DOHH2 (cell line): ENCODE data around the gene DOCK6.

Experiments
- H3F3A ChIP-seq: fragments of 200-600 bp; sonication (generic), shearing (Covaris generic); 2 replicates; pipeline ENCODE4 v1.6.0; 2016; ENCODE audit warnings: antibody characterized with exemption, mild to moderate bottlenecking; ENCODE audit not compliant: control insufficient read depth, insufficient read depth
- H3K27ac ChIP-seq: fragments of 200-600 bp; sonication (generic); 2 replicates; pipeline ENCODE4 v1.5.1; 2014; ENCODE audit warnings: low read depth, mild to moderate bottlenecking, low read length, moderate library complexity
- H3K27me3 ChIP-seq: fragments of 200-600 bp; sonication (generic); 2 replicates; pipeline ENCODE4 v1.6.1; 2014; ENCODE audit warnings: mild to moderate bottlenecking, low read length, mixed read lengths; ENCODE audit not compliant: control insufficient read depth
- H3K36me3 ChIP-seq: fragments of 200-600 bp; sonication (generic); 2 replicates; pipeline ENCODE4 v1.6.1; 2014; ENCODE audit warnings: mild to moderate bottlenecking, low read length, moderate library complexity, mixed read lengths; ENCODE audit not compliant: control insufficient read depth
- H3K4me1 ChIP-seq: fragments of 200-600 bp; sonication (generic); 2 replicates; pipeline ENCODE4 v1.6.1; 2014; ENCODE audit warnings: mild to moderate bottlenecking, low read length, mixed read lengths; ENCODE audit not compliant: control insufficient read depth
- H3K4me2 ChIP-seq: fragments of 200-600 bp; sonication (generic); 2 replicates; pipeline ENCODE4 v1.6.0; 2014; ENCODE audit warnings: mild to moderate bottlenecking, low read length, moderate library complexity
- H3K4me3 ChIP-seq: fragments of 200-600 bp; sonication (generic); 2 replicates; pipeline ENCODE4 v1.5.1; 2014; ENCODE audit warnings: mild to moderate bottlenecking, low read length, mixed read lengths
- H3K79me2 ChIP-seq: fragments of 200-600 bp; sonication (generic); 2 replicates; pipeline ENCODE4 v1.6.1; 2014; ENCODE audit warnings: mild to moderate bottlenecking, low read length, mixed read lengths; ENCODE audit not compliant: control insufficient read depth
- H3K9me2 ChIP-seq: fragments of 200-600 bp; sonication (generic); replicated peaks from 2 replicates; pipeline ENCODE4 v1.6.1; 2014; ENCODE audit warnings: mild to moderate bottlenecking, low read length, mixed read lengths; ENCODE audit not compliant: control insufficient read depth
- H3K9me3 ChIP-seq: fragments of 200-600 bp; sonication (generic); 2 replicates; pipeline ENCODE4 v1.6.1; 2014; ENCODE audit warnings: antibody characterized with exemption, low read length, mixed read lengths; ENCODE audit not compliant: control insufficient read depth, insufficient read depth
- H4K20me1 ChIP-seq: fragments of 200-600 bp; sonication (generic); 2 replicates; pipeline ENCODE4 v1.6.0; 2014; ENCODE audit warnings: low read depth, mild to moderate bottlenecking, antibody characterized with exemption, low read length, moderate library complexity; ENCODE audit not compliant: control insufficient read depth, insufficient read depth
- CTCF ChIP-seq: fragments of 200-600 bp; sonication (generic); IDR thresholded peaks from one replicate; pipeline ENCODE4 v1.5.1; 2014; ENCODE audit warnings: antibody characterized with exemption, mild to moderate bottlenecking, low read depth, low read length; ENCODE audit not compliant: poor library complexity, severe bottlenecking
- EZH2phosphoT487 ChIP-seq: fragments of 200-600 bp; sonication (generic); IDR thresholded peaks from 2 replicates; pipeline ENCODE4 v1.6.1; 2017; ENCODE audit warnings: borderline replicate concordance, mild to moderate bottlenecking, antibody characterized with exemption, low read length, moderate library complexity, mixed read lengths

The DOCK6 gene

GRCh38 chr19:11300811-11301120, 38.4 kb upstream of the DOCK6 start:
- no peak overlapping the region for H3K27ac ChIP-seq
- no peaks in the 10 kb centered on the region for H3K27me3 ChIP-seq
- no peaks in the 10 kb centered on the region for H3K9me3 ChIP-seq
- H3K4me1 ChIP-seq: no peaks in the 10 kb centered on the region
- no peaks in the 10 kb centered on the region for H3F3A ChIP-seq
- no peaks in the 10 kb centered on the region for H4K20me1 ChIP-seq
- no peaks in the 10 kb centered on the region for H3K36me3 ChIP-seq
- no peaks in the 10 kb centered on the region for H3K79me2 ChIP-seq
- no peaks in the 10 kb centered on the region for H3K9me2 ChIP-seq
- TF ChIP-seq EZH2phosphoT487 (no peak), CTCF (no peak)
- H3K4me3 ChIP-seq: no peak overlapping the region
- no peak overlapping the region for H3K4me2 ChIP-seq

- no peaks in the 10 kb centered on the region for H3K9me3 ChIP-seq
- no peaks in the 10 kb centered on the region for H4K20me1 ChIP-seq
Measured at GRCh38 chr19:11299946-11300810, 37.9 kb upstream of the DOCK6 start.

GRCh38 chr19:11296264-11296663, 33.9 kb upstream of the DOCK6 start:
- no peak for TF ChIP-seq EZH2phosphoT487
- no peak for TF ChIP-seq CTCF
- Histone ChIP-seq H3F3A (no peaks in the 10 kb centered on the region), H3K9me3 (no peaks in the 10 kb centered on the region), H3K27me3 (no peaks in the 10 kb centered on the region), H3K9me2 (no peaks in the 10 kb centered on the region), H3K4me1 (peaks cover 8% of the 10 kb centered on the region), H3K4me3 (no peak overlapping the region), H3K4me2 (no peak overlapping the region), H3K36me3 (no peaks in the 10 kb centered on the region), H3K27ac (no peak overlapping the region), H4K20me1 (no peaks in the 10 kb centered on the region), H3K79me2 (no peaks in the 10 kb centered on the region)

More at GRCh38 chr19:11299946-11300810, 37.9 kb upstream of the DOCK6 start:
- H3K79me2 ChIP-seq: no peaks in the 10 kb centered on the region
- no peaks in the 10 kb centered on the region for H3K27me3 ChIP-seq
- H3F3A ChIP-seq: no peaks in the 10 kb centered on the region
- no peak overlapping the region for H3K27ac ChIP-seq
- H3K4me2 ChIP-seq: no peak overlapping the region
- TF ChIP-seq CTCF (no peak), EZH2phosphoT487 (no peak)
- H3K9me2 ChIP-seq: no peaks in the 10 kb centered on the region
- H3K4me1 ChIP-seq: no peaks in the 10 kb centered on the region
- no peak overlapping the region for H3K4me3 ChIP-seq
- H3K36me3 ChIP-seq: no peaks in the 10 kb centered on the region
